GM18508 (cell line): ENCODE measurements around the gene ATF6B.

Source experiments
- ATAC-seq: cut with Tn5 transposase; IDR thresholded peaks from one replicate; pipeline ENCODE4 v1.9.1; 2021; ENCODE audit warnings: moderate number of reproducible peaks; ENCODE audit not compliant: insufficient read depth, unreplicated experiment

The ATF6B gene

DNA sequence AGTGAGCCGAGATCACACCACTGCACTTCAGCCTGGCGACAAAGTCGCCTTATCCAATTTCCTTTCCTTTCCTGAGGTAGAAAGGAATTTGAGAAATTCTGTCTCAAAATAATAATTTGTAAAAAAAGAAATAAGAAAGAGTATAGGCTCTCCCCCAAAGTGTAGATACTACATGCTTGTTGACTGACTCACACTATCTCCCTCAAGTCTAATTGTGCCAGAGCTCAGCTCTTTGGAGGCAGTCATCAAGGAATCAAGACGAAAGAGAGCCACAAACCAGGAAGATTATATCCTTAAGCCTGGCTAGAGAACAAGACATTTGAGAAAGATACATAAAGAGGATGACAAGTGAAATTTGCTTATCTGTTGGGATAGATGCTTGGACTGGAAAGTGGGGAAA is 5.7 kb upstream of the ATF6B start:
- no peak for ATAC-seq

DNA sequence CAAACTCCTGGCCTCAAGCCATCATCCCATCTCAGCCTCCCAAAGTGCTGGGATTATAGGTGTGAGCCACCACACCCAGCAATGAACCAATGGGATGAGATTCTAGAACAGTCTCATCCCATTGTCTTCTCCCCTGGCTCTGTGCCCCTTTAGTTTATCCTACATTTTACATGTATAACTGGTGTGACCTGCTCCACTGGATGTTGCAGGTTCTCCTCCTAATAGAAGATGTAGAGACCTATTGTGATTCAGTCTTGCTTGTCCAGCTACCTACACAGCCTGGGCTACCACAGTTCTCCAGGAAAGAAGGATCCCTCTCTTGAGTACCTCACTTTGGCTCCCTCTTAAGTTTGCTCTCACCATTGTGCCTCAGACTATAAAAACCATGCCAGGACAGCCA is 4.1 kb upstream of the ATF6B start:
- no peak for ATAC-seq

DNA sequence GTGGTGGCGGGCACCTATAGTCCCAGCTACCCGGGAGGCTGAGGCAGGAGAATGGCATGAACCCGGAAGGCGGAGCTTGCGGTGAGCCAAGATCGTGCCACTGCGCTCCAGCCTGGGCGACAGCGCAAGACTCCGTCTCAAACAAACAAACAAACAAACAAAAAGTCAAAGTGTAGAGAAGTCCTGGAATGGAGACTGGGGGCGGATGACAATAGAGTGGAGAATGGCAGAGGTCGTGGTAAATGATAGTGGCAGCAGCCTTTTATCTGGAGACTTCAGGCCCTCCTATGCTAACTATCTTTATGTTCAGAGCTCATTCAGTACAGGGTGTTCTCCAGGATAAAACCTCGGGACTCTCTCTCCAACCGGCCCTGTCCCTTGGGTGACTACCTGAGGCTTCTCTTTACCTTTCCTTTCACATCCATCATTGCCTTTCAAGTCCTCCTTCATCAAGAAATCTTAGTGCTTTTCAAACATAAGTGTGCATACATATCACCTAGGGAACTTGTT is 3.4 kb upstream of the ATF6B start:
- no peak for ATAC-seq

DNA sequence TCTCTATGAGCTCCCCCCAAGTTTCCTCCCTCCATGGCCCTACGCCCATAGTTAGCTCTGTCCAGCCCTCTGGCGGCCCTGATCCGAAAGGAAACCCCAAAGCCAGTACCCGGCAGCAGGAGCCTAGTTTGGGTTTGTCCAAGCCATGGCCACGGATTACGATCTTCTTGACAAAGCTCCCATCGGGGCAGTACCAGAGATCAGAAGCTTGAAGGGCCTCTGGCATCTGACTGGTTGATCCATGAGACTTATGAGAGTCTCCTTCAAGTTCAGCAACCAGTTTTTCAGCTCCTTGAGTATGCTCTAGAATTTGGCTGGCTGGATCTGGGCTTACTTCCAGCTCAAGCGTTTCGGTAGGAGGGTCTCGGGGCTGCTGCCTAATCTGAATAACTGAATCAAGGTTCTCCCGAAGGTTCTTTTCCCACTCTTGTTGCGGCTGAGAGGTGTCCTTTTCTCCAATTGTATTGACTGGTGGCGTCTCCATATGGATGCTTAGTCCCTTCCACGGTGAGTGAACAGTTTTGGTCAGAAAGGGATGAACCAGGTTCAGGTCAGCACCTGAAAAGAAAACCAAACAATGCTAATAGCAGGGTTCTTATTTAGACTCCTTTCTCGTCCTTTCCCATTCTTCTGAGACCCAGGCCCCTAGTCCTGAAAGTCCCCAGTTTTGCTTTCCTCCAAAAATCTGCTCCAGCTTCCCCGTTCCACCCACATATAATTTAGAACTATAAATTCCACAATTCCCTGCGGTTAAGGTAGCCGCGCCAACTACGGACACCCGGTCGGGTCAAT is 1.4 kb upstream of the ATF6B start:
- ATAC-seq = no peak

DNA sequence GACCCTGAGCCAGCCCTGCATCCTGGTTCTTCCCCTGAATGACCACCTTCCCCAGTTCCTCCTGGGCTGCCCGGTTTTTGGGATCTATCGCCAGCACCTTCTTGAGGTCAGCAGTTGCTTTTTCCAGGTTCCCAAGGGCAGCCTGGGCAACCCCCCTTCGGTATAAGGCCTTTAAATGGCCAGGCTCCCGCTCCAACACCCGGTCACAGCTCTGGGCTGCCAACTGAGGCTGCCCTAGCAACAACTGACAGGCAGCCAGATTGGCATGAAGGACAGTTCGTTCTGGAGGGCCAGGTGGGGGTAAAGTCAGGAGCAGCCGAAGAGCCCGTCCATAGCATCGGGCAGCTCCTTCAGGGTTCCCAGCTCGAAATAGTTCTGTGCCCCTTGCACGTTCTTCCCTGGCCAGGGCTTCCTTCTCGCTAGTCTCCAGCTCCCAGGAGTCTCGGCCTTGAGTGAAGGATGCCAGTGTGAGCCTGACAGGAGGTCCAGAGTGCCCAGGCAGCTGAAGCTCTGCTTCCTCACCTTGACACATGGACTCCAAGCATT is 778 bp upstream of the ATF6B start:
- ATAC-seq = no peak

DNA sequence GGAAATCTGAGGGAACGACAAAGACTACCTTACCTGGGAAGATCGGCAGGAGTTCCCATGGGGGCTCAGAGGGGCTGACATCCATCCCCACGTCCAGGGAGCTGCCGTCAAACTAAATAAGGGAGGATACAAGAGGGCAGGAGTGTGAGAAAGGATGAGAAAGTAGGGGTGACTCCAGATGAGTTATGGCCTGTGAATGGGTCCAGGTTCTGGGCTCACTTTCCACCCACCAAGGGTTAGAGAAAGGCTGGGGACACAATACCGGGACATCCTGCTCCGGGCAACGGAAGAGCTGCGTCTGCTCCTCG is 683 bp downstream of the ATF6B start:
- no peak for ATAC-seq

DNA sequence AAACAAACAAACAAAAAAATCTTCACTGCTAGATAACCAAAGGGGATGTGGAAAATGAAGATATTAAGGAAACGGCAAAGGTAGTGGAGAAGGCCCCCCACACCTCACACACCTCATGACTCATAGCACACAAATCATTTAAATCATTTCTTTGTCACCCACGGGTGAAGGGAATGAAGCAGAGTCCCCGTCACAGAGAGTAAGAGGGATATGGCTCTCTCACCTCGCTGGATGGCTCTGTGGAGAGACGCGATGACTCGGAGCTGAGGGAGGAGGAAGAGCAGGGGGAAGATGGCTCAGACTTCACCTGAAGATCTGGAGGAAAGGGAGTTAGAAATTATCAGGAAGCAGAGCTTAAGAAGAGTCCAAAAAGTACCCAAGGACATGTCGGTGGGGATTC is 1.2 kb downstream of the ATF6B start:
- ATAC-seq = no peak

DNA sequence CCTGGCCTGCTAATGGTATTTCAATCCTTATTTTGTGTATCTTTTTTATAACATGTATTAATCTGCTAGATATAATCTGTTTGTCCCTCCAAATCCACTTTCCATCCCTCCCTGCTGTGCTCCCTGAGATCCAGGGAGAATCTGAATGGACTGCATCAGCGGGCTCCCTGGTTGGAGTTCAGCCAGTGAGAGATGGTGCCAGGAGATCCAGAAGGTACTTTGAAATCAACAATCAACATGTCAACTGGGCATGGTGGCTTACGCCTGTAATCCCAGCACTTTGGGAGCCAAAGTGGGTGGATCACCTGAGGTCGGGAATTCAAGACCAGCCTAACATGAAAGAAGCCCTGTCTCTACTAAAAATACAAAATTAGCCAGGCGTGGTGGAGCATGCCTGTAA is 4.4 kb downstream of the ATF6B start:
- ATAC-seq = no peak

DNA sequence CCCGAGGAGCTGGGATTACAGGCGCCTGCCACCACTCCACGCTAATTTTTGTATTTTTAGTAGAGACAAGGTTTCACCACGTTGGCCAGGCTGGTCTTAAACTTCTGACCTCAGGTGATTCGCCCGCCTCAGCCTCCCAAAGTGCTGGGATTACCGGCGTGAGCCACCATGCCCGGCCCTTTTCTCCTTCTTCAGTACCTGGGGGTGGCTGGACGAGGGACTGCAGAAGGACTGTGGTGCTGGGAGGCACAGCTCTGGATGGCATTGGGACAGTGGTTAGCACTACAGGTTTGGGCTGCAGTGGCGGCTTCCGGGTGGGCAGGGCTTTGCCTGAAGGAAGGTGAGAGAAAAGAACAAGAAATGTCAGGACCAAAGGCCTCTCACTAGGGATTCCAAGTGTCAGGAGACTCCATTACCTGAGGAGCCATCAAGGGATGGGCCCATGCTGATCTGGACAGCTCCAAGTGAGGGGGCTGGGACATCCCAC is 7.4 kb downstream of the ATF6B start:
- no peak for ATAC-seq

DNA sequence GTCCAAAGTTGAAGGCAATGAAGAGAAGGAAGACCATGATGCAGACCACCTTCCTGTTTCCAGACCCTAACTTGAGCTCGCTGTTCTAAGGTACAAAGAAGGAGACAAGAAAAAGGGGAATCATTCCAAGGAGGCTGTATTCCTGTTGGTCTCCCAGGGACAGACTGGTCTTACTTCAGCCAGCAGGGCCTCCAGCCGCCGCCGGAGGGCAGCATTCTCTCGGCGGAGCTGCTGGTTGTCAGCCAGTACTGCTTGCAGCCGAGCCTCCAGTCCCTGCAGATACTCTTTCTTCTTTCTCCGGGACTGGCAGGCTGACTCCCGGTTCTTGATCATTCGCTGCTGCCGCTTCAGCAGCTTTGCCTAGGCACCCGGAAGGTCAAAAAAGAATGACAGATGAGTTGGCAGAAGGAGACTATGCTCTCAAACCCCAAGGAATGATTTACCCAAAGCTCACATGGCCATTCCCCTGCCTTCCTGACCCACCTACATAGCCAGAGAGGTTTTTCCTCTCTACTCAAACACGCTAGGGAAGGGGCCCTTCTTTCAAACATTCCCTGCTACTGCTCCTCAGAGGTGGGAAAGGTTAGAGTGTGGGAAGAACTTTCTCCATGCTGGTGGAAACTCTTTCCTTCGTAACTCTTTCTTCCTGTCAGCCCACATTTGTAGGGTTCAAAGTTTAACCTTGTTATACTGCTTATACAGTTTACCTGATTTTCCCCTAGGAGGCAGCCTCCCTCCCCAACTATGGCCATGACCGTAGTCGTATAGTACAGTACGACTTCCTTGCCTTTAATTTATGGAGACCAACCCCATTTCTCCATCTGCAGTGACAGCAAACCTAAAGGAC is 9.0 kb downstream of the ATF6B start:
- ATAC-seq = no peak

DNA sequence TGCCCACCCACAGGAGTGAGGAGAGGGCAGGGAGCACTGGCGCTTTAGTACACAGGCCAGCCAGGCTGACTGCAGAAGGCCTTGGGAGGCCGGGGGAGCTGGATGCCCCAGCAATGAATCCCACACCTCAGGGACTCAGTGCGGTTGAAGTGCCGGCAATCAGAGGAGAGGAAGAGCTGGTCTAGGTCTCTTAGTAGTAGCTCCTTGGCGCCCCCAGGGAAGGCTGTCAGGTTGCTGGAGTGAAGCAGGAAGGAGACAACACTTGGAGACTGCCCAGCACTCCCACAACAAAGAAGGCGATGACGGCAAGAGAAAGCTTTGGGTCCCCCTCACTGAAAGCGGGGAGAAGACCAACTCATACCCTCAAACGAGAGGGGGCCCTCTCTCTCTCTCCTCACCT is 10.6 kb downstream of the ATF6B start:
- no peak for ATAC-seq

DNA sequence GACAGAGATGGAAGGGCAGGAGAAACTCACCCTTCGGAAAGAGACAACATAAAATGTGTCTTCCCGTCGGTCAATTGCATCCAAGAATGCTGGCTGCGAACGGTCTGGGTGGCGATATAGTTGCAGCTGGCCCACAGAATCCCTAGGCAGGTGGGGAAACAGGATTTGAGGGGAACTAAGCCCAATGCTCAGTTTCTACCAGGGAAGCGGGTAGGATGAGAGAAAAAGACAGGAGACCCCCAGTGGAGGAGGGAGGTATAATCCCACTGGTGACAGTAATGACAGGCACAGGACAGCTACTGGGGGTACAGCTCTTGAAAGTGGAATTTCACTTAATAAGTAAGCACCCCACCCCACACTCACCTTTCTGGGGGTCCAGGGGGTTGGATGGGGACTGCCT is 11.4 kb downstream of the ATF6B start:
- no peak for ATAC-seq

DNA sequence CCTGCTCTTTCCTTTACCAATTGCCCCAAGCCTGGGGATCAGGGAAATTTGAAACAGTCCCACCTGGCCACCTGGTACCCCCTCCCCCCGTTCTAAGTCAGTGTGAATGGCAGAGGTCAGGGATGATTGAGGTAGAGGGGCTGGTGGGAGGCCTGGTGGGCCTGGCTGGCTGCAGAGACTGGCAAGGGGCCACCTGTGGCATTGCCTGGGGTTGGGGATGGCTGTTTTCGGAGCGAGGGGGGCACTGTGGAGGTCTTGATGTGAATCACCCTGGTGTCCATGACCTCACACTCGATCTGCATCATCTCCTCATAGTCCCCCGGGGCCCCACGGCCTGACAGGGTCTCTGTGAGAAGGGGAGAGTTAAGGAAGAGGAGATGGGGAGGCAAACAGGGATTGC is 12.4 kb downstream of the ATF6B start:
- no peak for ATAC-seq

DNA sequence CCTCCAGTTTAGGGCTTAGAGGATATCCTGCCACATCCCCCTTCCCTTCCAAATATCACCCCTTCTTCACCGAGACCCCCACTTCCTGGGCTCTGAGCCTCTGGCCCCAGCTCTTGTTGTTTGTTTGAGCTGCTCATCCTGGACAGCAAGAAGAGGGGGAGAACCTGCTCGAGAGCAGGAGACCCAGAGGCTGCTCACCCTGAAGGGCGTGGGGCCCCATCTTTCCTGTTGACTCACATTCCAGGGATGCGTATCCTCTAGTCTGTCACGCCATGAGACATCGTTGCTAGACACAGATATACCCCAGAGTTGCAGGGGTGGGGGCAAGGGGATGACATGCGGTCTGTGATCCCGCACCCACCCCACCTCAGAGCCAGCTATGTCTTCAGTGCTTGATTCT is 13.2 kb downstream of the ATF6B start:
- ATAC-seq = no peak

DNA sequence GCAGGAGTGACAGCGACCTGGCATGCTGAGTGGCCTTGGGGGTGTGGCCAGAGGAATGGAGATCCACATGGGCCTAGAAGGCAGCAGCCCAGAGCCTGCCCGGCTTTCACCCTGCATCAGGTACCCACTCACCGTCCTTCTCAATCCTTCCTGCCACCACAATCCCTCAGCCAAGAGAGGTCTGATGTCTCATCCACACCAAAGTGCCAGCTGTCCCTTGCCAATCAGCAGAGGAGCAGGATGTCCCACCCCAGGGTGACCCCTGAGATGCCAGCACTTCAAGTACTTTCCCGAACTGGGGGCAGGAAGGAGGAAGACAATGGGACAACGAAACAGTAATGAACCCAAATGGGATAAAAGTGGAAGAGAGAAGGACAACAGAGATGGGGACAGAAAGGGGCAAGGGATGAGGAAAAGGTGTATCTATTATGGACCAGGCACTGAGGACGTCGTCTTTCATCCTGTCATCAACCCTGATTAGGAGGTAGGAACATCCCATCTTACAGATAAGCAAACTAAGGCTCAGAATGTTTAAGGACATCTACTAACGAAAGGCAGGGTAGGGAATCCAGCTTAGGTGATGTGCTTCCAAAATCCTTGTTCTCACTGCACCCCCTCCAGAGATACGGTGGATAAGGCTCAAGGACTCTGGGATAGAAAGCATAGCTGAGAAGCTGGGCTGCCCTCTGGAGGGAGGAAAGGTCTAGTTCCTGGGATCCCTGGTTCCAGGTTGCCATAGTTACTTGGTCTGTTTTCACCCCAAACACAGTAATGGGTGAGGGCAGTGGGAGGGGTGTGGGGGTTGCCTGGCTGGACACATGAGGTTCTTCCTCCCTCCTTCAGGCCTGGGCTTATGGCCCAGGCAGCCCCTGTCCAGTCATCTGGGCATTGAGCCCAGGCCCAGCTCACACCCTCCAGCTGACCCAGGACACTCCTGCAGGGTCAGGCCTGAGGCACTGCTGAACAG is 14.4 kb downstream of the ATF6B start:
- ATAC-seq = no peak

DNA sequence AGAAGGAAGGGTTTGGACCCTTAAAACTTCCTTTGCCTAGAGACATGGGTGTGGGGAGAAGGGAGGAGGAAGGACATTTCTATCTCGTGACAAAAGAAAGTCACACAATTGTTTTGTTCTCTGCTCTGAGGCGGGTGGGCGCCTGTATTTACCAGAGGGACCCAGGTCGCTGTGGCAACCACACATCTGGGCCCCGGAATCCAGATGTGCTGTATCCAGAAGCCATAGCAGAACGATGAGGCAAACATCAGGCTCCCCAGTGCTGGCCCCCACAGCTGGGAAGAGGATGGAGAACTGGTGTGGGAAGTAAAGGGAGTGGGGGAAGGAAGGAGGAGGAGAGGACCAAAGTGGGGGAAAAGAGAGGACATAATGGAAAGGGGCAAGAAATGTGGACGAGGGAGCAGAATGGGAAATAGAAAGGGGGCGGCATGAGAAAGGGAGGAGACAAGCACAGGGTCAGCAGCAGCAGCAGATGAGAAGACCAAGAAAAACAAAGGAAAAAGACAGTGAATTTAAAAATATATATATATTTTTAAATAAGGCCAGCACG is 15.5 kb downstream of the ATF6B start:
- no peak for ATAC-seq

DNA sequence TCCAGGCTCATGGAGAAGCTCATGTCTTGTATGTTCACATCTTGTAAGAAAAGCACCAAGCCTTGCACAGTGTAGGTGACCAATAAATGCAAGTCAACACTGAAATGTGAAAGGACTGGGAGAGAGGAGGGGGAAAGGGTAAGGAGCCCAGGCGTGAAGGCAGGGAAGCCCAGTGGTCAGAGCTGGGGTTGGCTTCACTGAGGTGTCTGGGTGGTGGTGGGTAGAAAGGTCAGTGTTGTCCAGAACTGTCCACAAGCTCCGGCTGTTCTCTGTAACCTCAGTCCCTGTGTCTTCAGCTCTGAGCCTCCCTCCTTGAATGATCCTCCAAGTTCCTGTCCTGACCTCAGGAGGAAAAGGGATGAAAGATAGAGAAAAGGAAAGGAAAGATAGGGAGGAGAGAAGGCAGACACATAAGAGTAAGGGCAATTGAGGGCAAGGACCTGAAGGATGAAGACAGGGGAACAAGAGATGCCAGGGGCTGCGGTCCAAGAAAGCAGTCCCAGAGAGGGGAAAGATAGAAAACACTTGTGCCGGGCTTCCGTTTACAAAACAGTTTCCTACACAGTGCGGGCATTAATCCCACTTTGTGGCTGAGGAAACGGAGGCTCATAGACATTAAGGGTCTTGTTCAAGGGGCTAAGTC is 16.5 kb downstream of the ATF6B start:
- ATAC-seq = no peak

DNA sequence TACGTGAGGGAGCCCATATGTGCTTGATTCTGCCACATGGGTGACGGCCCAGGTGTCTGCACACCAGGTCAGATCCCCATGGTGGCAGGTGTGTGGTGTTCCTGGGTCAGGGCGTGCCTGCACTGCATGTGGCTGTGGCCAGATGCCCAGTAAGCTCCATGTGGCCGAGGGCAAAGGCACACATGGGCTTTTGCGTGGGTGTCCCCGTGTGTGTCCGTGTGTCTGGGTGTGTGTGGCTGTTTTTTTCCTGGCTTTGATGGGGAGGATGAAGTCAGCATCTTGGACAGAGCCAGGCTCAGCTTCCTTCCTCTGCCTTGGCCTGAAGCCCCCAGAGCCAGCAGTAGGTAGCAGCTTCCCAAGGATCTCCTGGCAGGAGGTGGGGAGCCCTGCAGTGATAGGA is 17.4 kb downstream of the ATF6B start:
- ATAC-seq = no peak

DNA sequence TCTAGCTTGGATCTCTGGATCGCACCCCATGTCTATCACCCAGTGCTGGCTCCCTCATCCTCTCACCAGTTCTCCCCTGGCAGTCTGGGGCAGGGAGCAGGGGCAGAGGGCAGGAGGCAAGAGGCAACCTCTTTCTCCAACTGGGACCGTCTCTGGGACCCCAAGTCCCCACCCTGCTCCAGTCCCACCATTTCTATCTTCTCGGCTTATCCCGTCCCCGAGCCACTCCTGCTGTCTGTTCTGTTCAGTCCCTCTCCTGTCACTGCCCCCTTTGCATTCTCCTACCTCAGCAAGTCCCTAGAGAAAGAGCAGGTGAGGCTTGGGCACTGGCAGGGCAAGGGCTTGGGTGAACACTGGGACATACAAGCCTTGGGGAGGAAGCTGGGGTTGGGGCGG is 18.3 kb downstream of the ATF6B start:
- ATAC-seq = no peak
